Calu3 (cell line): ENCODE data around the gene CLEC11A. TPM values are rescaled to one million over a fixed set of nuclear protein-coding genes. Genes with fewer than 3 reads are reported as not detected.
A peak's percentile ranks its signal among the peaks of the same experiment; 100 is the strongest.

Experiments used
- BruUV-seq: library from RNA; stranded (reverse); fragments of 400-500 nt; replicated peaks from 2 replicates; lab custom pipeline; 2021; lab: Mats Ljungman, UMichigan
- CTCF ChIA-PET: fragments of 300-600 bp; sonication (Branson Sonifier 250); formaldehyde crosslinking; loops from one replicate; lab custom pipeline; 2022; ENCODE audit warnings: antibody characterized with exemption; lab: Charles Lee
- DNase-seq: peaks from one replicate; pipeline ENCODE4 v3.0.0; 2022
- H3K27ac Mint-ChIP-seq: one replicate; pipeline ENCODE4 v1.8.0; 2022; ENCODE audit warnings: mixed read lengths; ENCODE audit not compliant: unreplicated experiment
- H3K27me3 Mint-ChIP-seq: one replicate; pipeline ENCODE4 v1.8.0; 2022; ENCODE audit warnings: mixed read lengths; ENCODE audit not compliant: unreplicated experiment
- H3K36me3 Mint-ChIP-seq: one replicate; pipeline ENCODE4 v1.8.0; 2022; ENCODE audit warnings: mild to moderate bottlenecking, moderate library complexity, mixed read lengths; ENCODE audit not compliant: insufficient read depth, unreplicated experiment
- H3K4me1 Mint-ChIP-seq: one replicate; pipeline ENCODE4 v1.8.0; 2022; ENCODE audit warnings: mild to moderate bottlenecking, low read depth, mixed read lengths; ENCODE audit not compliant: unreplicated experiment
- H3K4me3 Mint-ChIP-seq: one replicate; pipeline ENCODE4 v1.8.0; 2022; ENCODE audit warnings: mild to moderate bottlenecking, low read depth, moderate library complexity, mixed read lengths; ENCODE audit not compliant: unreplicated experiment
- H3K9me3 Mint-ChIP-seq: one replicate; pipeline ENCODE4 v1.8.0; 2022; ENCODE audit warnings: low read depth, mixed read lengths; ENCODE audit not compliant: unreplicated experiment
- intact Hi-C: fragments of 100-400 bp; cut with micrococcal nuclease; formaldehyde crosslinking; loops from one replicate; pipeline ENCODE4 v1.10.0; 2022; ENCODE audit not compliant: unreplicated experiment
- total RNA-seq: library from RNA; stranded (reverse); gene quantifications from 2 replicates; pipeline ENCODE4 v1.2.3, GENCODE V29; 2022
- TF ChIP-seq, protein P1 (sequence below): fragments of 200-600 bp; IDR thresholded peaks from one replicate; pipeline ENCODE4 v1.8.0; 2022; ENCODE audit warnings: antibody characterized with exemption; ENCODE audit not compliant: unreplicated experiment

The CLEC11A gene
- total RNA-seq, 1 experiment from 2014 or later = 2.4 TPM

DNA sequence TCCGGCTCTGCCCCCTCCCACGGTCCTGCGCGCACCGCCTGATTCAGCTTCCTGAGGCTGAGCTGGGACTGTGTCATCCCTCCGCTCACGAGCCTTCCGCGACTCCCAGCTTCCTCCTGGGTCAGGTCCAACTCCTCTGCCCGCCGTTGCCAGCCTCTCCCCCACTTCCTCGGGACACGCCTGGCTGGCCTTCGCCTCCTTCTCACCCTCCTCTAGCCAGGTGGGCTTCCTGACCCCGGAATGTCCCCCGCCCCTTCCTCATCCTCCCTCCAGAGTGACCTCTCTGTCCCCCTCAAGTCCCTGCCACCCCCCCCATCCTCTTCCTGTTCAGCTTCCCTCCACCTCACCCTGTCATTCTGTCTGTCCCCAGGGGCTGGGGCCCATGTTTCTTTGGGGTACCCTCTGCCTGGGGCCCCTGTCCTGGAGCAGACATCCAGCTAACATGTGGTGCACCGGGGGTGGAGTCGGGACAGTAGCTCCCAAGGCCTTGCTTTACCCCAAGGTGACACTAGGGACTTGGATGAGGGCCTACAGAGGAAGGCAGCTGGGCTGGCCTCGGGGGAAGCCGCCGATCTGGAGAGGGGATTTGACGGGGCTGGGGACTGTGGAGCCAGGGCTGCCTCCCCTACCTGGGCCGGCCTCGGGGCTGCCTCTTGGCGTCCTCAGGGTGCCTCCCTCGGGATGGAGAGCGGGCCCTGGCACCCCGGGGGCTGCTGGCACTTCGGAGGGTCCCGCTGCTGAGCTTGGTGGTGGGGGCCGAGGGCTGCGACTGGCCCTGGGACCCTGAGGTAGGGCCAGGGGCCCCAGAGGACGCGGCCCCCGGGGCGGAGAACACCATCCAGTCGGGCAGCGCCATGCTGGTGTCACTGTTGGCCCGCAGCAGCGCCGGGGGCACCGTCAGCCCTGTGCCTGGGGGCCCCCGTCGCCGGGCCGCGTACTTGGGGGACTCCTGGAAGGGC, 20.0 kb upstream of the CLEC11A start:
- no peak overlapping the region for H3K27ac Mint-ChIP-seq
- DNase-seq = no peak
- H3K4me1 Mint-ChIP-seq = no peaks in the 10 kb centered on the region
- no peak overlapping the region for H3K4me3 Mint-ChIP-seq
- no peaks in the 10 kb centered on the region for H3K36me3 Mint-ChIP-seq
- no peaks in the 10 kb centered on the region for H3K9me3 Mint-ChIP-seq
- TF ChIP-seq, protein P1, sequence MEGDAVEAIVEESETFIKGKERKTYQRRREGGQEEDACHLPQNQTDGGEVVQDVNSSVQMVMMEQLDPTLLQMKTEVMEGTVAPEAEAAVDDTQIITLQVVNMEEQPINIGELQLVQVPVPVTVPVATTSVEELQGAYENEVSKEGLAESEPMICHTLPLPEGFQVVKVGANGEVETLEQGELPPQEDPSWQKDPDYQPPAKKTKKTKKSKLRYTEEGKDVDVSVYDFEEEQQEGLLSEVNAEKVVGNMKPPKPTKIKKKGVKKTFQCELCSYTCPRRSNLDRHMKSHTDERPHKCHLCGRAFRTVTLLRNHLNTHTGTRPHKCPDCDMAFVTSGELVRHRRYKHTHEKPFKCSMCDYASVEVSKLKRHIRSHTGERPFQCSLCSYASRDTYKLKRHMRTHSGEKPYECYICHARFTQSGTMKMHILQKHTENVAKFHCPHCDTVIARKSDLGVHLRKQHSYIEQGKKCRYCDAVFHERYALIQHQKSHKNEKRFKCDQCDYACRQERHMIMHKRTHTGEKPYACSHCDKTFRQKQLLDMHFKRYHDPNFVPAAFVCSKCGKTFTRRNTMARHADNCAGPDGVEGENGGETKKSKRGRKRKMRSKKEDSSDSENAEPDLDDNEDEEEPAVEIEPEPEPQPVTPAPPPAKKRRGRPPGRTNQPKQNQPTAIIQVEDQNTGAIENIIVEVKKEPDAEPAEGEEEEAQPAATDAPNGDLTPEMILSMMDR = peak; percentile 11
- H3K27me3 Mint-ChIP-seq = peaks cover 91% of the 10 kb centered on the region
- CTCF ChIA-PET = interaction anchor here (0.7 to 1.9 kb wide), 10 partner anchors 8 to 393 kb away, joined by 3 to 25 read pairs (median 4); no protein-coding TSS in a partner anchor
- intact Hi-C loops = no loop called here
- no TSS peak for BruUV-seq

- TF ChIP-seq, protein P1 = no peak
- H3K27ac Mint-ChIP-seq = no peak overlapping the region
- H3K36me3 Mint-ChIP-seq = no peaks in the 10 kb centered on the region
- no peaks in the 10 kb centered on the region for H3K4me1 Mint-ChIP-seq
- H3K4me3 Mint-ChIP-seq = no peak overlapping the region
- peaks cover 91% of the 10 kb centered on the region for H3K27me3 Mint-ChIP-seq
- H3K9me3 Mint-ChIP-seq = no peaks in the 10 kb centered on the region
- intact Hi-C loops = no loop called here
- DNase-seq = peak; percentile 40
- CTCF ChIA-PET = interaction anchor here (0.7 to 1.9 kb wide), 9 partner anchors 9 to 392 kb away, joined by 3 to 25 read pairs (median 4); no protein-coding TSS in a partner anchor
- BruUV-seq = no TSS peak
Measured at GRCh38 chr19:50703915-50704796, 19.0 kb upstream of the CLEC11A start.

- TF ChIP-seq, protein P1 = peak; percentile 86
- Mint-ChIP-seq H3K27ac (no peak overlapping the region), H3K4me1 (no peaks in the 10 kb centered on the region), H3K9me3 (no peaks in the 10 kb centered on the region), H3K27me3 (peaks cover 91% of the 10 kb centered on the region), H3K4me3 (no peak overlapping the region), H3K36me3 (no peaks in the 10 kb centered on the region)
- intact Hi-C loops = loop anchor here (1.0 kb wide), 2 partner anchors 78 to 217 kb away; no protein-coding TSS in a partner anchor
- peak; percentile 68 for DNase-seq
- CTCF ChIA-PET = interaction anchor here (1.1 to 1.9 kb wide), 3 partner anchors 19 to 217 kb away, joined by 3 to 20 read pairs (median 9); no protein-coding TSS in a partner anchor
- no TSS peak for BruUV-seq
Measured at GRCh38 chr19:50705422-50706019, 17.6 kb upstream of the CLEC11A start.

GRCh38 chr19:50706387-50706786, 16.8 kb upstream of the CLEC11A start:
- Mint-ChIP-seq H3K4me1 (no peaks in the 10 kb centered on the region), H3K27me3 (peaks cover 92% of the 10 kb centered on the region), H3K4me3 (no peak overlapping the region), H3K36me3 (no peaks in the 10 kb centered on the region), H3K9me3 (no peaks in the 10 kb centered on the region), H3K27ac (no peak overlapping the region)
- intact Hi-C loops = no loop called here
- TF ChIP-seq, protein P1 = no peak
- DNase-seq = no peak
- no TSS peak for BruUV-seq
- CTCF ChIA-PET = interaction anchor here (1.1 to 1.2 kb wide), 2 partner anchors 18 to 216 kb away, joined by 3 to 9 read pairs; no protein-coding TSS in a partner anchor
